MM.1S (cell line): Measurements from ENCODE around the gene POLH.
"Not testable (repeated sequence)": the region's sequence is repeated elsewhere in the genome, so short reads cannot be mapped to it uniquely, and the experiment has no call there.

Experiments used
- DNase-seq: peaks from one replicate; pipeline ENCODE4 v3.0.0-alpha.2; 2015
- H2AFZ ChIP-seq: fragments of 300-600 bp; sonication (generic); 2 replicates; pipeline ENCODE4 v1.6.0; 2016; ENCODE audit warnings: antibody characterized with exemption, low read length
- H3F3A ChIP-seq: fragments of 300-600 bp; sonication (generic); 2 replicates; pipeline ENCODE4 v1.6.1; 2016; ENCODE audit warnings: mild to moderate bottlenecking, antibody characterized with exemption, low read length, moderate library complexity, mixed read lengths; ENCODE audit not compliant: insufficient read depth
- H3K27ac ChIP-seq: fragments of 300-600 bp; sonication (generic); 2 replicates; pipeline ENCODE4 v1.5.1; 2016; ENCODE audit warnings: mild to moderate bottlenecking, low read length
- H3K27me3 ChIP-seq: fragments of 300-600 bp; sonication (generic); replicated peaks from 2 replicates; pipeline ENCODE4 v1.6.0; 2016; ENCODE audit warnings: low read length; ENCODE audit not compliant: insufficient read depth
- H3K36me3 ChIP-seq: fragments of 300-600 bp; sonication (generic); replicated peaks from 2 replicates; pipeline ENCODE4 v1.6.1; 2016; ENCODE audit warnings: mild to moderate bottlenecking, low read length, mixed read lengths; ENCODE audit not compliant: insufficient read depth
- H3K4me1 ChIP-seq: fragments of 300-600 bp; sonication (generic); 2 replicates; pipeline ENCODE4 v1.6.1; 2016; ENCODE audit warnings: low read length, mixed read lengths
- H3K4me2 ChIP-seq: fragments of 300-600 bp; sonication (generic); 2 replicates; pipeline ENCODE4 v1.6.0; 2016; ENCODE audit warnings: low read depth, low read length
- H3K4me3 ChIP-seq: fragments of 300-600 bp; sonication (generic); 2 replicates; pipeline ENCODE4 v1.5.1; 2016; ENCODE audit warnings: low read length, mixed read lengths
- H3K79me2 ChIP-seq: fragments of 300-600 bp; sonication (generic); 2 replicates; pipeline ENCODE4 v1.6.1; 2016; ENCODE audit warnings: mixed run types, low read length, mixed read lengths
- H3K9ac ChIP-seq: fragments of 300-600 bp; sonication (generic); 2 replicates; pipeline ENCODE4 v1.6.1; 2016; ENCODE audit warnings: low read length, mixed read lengths
- H3K9me2 ChIP-seq: fragments of 300-600 bp; sonication (generic); replicated peaks from 2 replicates; pipeline ENCODE4 v1.6.1; 2016; ENCODE audit warnings: mild to moderate bottlenecking, low read length, mixed read lengths; ENCODE audit not compliant: insufficient read depth
- H3K9me3 ChIP-seq: fragments of 300-600 bp; sonication (generic); replicated peaks from 2 replicates; pipeline ENCODE4 v1.6.1; 2016; ENCODE audit warnings: mild to moderate bottlenecking, low read length, mixed read lengths; ENCODE audit not compliant: insufficient read depth
- H4K20me1 ChIP-seq: fragments of 300-600 bp; sonication (generic); 2 replicates; pipeline ENCODE4 v1.6.1; 2016; ENCODE audit warnings: mild to moderate bottlenecking, low read length, moderate library complexity, mixed read lengths; ENCODE audit not compliant: insufficient read depth
- EZH2 ChIP-seq: fragments of 300-600 bp; sonication (generic); optimal IDR thresholded peaks from 2 replicates; pipeline ENCODE3; 2017; ENCODE audit warnings: low read depth, mild to moderate bottlenecking, antibody characterized with exemption, low read length, mixed read lengths
- EZH2phosphoT487 ChIP-seq: fragments of 300-600 bp; sonication (generic); IDR thresholded peaks from 2 replicates; pipeline ENCODE4 v1.6.1; 2018; ENCODE audit warnings: antibody characterized with exemption, low read length
- TF ChIP-seq, protein P1 (sequence below): fragments of 300-600 bp; sonication (generic); IDR thresholded peaks from 2 replicates; pipeline ENCODE4 v1.5.1; 2016; ENCODE audit warnings: antibody characterized with exemption, low read length, mixed read lengths

POLH gene

DNA sequence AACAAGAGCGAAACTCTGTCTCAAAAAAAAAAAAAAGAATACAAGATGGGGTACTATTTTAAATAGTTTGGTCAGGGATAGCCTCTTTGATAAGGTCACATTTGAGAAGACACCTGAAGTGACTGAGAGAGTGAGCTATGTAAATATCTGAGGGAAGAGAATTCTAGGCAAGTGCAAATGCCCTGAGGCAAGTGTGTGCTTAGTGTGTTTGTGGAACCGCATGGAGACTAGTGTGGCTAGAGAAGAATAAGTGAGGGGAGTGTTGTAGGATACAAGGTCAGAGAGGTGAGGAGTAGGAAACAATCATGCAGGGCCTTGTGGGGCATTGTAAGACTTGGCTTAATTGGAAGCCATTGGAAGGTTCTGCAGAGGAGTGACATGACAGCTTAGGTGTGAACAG is 72.3 kb downstream of the POLH start:
- Histone ChIP-seq H3K4me1 (no peaks in the 10 kb centered on the region), H3K4me2 (no peak overlapping the region), H3K36me3 (no peaks in the 10 kb centered on the region), H4K20me1 (no peaks in the 10 kb centered on the region), H3K9ac (no peak overlapping the region), H3F3A (peaks cover 6% of the 10 kb centered on the region), H3K4me3 (no peak overlapping the region), H3K9me3 (no peaks in the 10 kb centered on the region), H3K27me3 (no peaks in the 10 kb centered on the region), H3K79me2 (no peaks in the 10 kb centered on the region), H2AFZ (no peak overlapping the region), H3K9me2 (no peaks in the 10 kb centered on the region), H3K27ac (no peak overlapping the region)
- no peak for TF ChIP-seq EZH2phosphoT487
- TF ChIP-seq, protein P1, sequence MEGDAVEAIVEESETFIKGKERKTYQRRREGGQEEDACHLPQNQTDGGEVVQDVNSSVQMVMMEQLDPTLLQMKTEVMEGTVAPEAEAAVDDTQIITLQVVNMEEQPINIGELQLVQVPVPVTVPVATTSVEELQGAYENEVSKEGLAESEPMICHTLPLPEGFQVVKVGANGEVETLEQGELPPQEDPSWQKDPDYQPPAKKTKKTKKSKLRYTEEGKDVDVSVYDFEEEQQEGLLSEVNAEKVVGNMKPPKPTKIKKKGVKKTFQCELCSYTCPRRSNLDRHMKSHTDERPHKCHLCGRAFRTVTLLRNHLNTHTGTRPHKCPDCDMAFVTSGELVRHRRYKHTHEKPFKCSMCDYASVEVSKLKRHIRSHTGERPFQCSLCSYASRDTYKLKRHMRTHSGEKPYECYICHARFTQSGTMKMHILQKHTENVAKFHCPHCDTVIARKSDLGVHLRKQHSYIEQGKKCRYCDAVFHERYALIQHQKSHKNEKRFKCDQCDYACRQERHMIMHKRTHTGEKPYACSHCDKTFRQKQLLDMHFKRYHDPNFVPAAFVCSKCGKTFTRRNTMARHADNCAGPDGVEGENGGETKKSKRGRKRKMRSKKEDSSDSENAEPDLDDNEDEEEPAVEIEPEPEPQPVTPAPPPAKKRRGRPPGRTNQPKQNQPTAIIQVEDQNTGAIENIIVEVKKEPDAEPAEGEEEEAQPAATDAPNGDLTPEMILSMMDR: no peak
- no peak for TF ChIP-seq EZH2
- DNase-seq: no peak

DNA sequence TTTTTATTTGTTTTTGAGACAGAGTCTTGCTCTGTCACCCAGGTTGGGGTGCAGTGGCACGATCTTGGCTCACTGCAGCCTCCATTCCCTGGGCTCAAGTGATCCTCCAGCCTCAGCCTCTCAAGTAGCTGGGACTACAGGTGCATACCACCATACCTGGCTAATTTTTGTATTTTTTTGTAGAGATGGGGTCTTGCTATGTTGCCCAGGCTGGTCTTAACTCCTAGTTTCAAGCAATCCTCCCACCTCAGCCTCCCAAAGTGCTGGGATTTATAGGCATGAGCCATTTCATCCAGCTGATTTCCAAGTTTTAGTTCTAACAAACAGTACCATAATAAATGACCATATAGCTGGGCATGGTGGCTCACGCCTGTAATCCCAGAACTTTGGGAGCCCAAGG is 76.8 kb downstream of the POLH start:
- H3K4me3 ChIP-seq, H4K20me1 ChIP-seq, H3K79me2 ChIP-seq, H3K4me2 ChIP-seq, H3K27me3 ChIP-seq, H3F3A ChIP-seq, H2AFZ ChIP-seq, DNase-seq, H3K36me3 ChIP-seq, H3K9me2 ChIP-seq, H3K27ac ChIP-seq, H3K9me3 ChIP-seq, H3K4me1 ChIP-seq, H3K9ac ChIP-seq: not testable (repeated sequence)

DNA sequence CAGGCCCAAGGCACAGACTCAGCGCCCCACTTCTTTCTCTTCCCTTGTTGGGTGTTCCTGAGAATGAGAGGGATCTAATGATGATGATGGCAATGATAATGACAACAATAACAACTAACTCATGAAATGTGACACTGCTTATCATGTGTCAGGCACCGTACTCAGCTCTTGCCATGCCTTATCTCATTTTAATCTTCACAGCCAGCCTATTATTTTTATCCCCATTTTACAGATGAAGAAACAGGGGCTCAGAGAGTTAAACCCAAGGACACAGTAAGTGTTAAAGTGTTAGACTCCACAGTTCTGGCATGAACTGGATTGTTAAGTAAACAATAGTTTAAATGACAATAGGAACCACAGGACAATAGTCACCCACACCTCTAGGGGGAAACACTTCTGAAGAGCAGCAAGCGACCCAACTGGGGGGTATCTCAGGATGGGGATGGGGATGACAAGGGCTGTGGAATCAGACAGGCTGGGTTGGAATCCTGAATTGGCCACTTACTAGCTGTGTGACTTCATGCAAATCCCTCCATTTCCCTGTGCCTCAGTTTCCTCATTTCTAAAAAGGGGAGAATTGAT is 81.3 kb downstream of the POLH start:
- no peaks in the 10 kb centered on the region for H4K20me1 ChIP-seq
- H3K4me2 ChIP-seq: no peak overlapping the region
- no peaks in the 10 kb centered on the region for H3F3A ChIP-seq
- no peak for DNase-seq
- no peak overlapping the region for H3K9ac ChIP-seq
- H3K27me3 ChIP-seq: 0 out of 2 replicates have a peak, but pooled peaks cover 3% of the 10 kb centered on the region
- no peaks in the 10 kb centered on the region for H3K9me3 ChIP-seq
- no peaks in the 10 kb centered on the region for H3K36me3 ChIP-seq
- H3K9me2 ChIP-seq: no peaks in the 10 kb centered on the region
- no peaks in the 10 kb centered on the region for H3K4me1 ChIP-seq
- H3K79me2 ChIP-seq: no peaks in the 10 kb centered on the region
- TF ChIP-seq EZH2phosphoT487 (no peak), EZH2 (no peak)
- TF ChIP-seq, protein P1: no peak
- no peak overlapping the region for H3K27ac ChIP-seq
- no peak overlapping the region for H3K4me3 ChIP-seq
- no peak overlapping the region for H2AFZ ChIP-seq

GRCh38 chr6:43658161-43658560 is 82.2 kb downstream of the POLH start:
- Histone ChIP-seq H3K9me3 (no peaks in the 10 kb centered on the region), H3F3A (no peaks in the 10 kb centered on the region), H4K20me1 (no peaks in the 10 kb centered on the region), H3K27me3 (0 out of 2 replicates have a peak, but pooled peaks cover 3% of the 10 kb centered on the region), H3K79me2 (no peaks in the 10 kb centered on the region), H3K9ac (no peak overlapping the region), H3K4me2 (no peak overlapping the region), H3K4me1 (no peaks in the 10 kb centered on the region), H3K4me3 (no peak overlapping the region), H3K27ac (no peak overlapping the region), H3K36me3 (no peaks in the 10 kb centered on the region), H3K9me2 (no peaks in the 10 kb centered on the region), H2AFZ (no peak overlapping the region)
- TF ChIP-seq, protein P1: no peak
- TF ChIP-seq EZH2 (no peak), EZH2phosphoT487 (no peak)
- no peak for DNase-seq

DNA sequence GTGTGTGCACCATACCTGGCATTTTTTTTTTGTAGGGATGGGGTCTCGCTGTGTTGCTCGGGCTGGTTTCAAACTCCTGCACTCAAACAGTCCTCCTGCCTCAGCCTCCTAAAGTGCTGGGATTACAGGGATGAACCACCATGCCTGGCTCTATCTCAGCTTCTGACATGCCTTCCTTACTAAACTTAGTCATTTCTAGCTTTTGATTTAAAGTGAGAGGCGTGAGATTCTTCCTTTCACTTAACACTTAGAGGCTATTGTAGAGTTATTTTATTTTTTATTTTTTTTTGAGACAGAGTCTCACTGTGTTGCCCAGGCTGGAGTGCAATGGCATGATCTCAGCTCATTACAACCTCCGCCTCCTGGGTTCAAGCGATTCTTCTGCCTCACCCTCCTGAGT is 87.0 kb downstream of the POLH start:
- not testable (repeated sequence) for H3K79me2 ChIP-seq, H4K20me1 ChIP-seq, H3K27me3 ChIP-seq, H3K27ac ChIP-seq, H3K9ac ChIP-seq, H2AFZ ChIP-seq, DNase-seq, H3F3A ChIP-seq, H3K9me2 ChIP-seq, H3K36me3 ChIP-seq, H3K9me3 ChIP-seq, H3K4me2 ChIP-seq, H3K4me3 ChIP-seq
- H3K4me1 ChIP-seq: peaks cover 10% of the 10 kb centered on the region
